HG03469 (cell line): ENCODE results near the gene GALNT1.
"Not testable (repeated sequence)": the region's sequence is repeated elsewhere in the genome, so short reads cannot be mapped to it uniquely, and the experiment has no call there.

Experiments used
- ATAC-seq: cut with Tn5 transposase; IDR thresholded peaks from one replicate; pipeline ENCODE4 v1.9.1; 2021; ENCODE audit warnings: mild to moderate bottlenecking, moderate library complexity, moderate number of reproducible peaks; ENCODE audit not compliant: unreplicated experiment

Gene GALNT1

GRCh38 chr18:35581546-35581897 lies at the start of gene GALNT1:
Gene GALNT1 (plus strand): TSS chr18:35581740. CDS start chr18:35654663, 72,923 bp downstream.
- ATAC-seq, result no peak

DNA sequence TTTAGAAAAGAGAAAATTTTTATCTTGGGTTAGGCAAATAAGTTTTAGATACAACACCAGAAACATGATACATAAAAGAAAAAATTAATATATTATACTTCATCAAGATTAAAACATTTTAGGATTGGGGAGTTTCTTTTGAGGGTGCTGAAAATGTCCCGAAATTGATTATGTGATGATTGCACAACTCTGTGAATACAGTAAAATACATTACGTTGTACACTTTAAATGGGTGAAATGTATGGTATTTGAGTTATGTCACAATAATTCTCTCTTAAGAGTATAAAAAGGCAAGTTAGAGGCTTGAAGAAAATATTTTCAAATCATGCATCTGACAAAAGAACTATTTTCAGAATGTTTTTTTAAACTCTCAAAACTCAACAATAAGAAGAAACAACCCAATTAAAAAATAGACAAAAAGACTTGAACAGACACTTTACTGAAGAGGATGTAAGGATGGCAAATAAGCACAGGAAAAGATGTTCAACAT lies 47.6 kb upstream of the GALNT1 start:
- ATAC-seq, result no peak

- no peak for ATAC-seq
Measured at GRCh38 chr18:35535297-35535696, 46.2 kb upstream of the GALNT1 start.

DNA sequence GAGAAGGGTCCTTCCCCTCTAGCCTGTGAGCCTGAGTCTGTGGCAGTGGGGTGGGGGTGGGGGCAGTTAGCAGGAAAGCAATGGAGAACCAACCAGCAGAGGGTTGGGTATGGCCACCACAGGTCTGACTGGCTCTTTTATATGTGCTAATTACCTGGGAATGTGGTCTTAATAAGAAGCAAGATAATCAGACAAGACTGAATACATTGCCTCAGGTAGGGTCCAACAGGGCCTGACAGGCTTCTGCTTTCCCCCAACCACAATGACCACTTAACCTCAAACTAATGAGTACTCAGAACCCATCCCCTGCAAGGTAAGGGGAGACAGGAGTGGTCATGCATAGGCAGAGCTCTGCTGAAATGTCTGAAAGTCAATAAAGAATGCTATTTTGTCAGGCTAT lies 39.2 kb upstream of the GALNT1 start:
- ATAC-seq, result no peak

GRCh38 chr18:35547008-35547605 lies 34.4 kb upstream of the GALNT1 start:
- ATAC-seq, result no peak

DNA sequence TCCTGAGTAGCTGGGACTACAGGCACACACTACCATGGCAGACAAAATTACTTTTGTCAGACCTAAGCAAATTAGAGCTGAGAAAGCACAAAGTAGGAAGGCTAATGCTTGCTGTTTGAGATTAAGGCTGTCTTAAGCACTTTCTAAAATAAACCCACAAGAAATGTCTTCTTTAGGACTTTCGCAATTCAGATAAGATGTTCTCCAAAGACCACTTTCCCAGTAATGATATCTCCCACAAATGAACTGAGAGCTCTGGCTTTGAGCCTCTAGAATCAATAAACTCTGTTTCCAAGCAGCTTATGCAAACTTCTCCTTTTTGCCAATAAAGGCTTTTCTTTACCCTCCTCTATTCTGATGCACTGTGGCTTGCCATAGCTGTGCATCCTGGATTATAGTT lies 32.0 kb upstream of the GALNT1 start:
- no peak for ATAC-seq

DNA sequence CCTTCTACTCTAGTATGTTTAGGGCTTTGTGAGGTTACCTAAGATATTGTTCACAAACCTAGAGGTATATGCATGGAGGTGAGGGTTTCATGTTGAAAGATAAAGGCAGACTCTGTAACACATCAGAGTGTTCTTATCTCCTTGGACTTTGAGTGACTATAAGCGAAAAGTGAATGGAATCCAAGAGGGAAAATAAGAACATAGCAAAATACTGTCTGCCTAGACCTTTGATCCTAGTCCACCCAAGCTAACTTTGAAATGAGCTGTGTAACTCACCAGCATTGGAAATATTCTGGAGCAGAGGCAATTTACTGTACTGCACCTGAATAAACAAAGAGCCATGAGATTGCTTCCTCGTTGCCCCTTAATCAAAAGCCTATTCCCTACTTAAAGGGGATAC lies 28.2 kb upstream of the GALNT1 start:
- ATAC-seq, result no peak

DNA sequence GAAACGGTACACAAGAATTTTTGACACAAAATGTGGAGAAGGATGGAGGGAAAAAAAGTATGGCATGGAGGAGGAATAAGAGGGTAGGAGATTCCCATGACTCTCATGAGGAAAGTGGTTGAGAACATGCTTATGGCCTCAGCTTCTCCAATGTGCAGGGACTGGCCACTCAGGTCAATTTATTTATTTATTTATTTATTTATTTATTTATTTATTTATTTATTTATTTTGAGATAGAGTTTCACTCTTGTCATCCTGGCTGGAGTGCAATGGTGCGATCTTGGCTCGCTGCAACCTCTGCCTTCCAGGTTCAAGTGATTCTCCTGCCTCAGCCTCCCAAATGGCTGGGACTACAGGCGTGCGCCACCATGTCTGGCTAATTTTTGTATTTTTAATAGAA lies 26.0 kb upstream of the GALNT1 start:
- not testable (repeated sequence) for ATAC-seq

GRCh38 chr18:35559867-35560266 lies 21.7 kb upstream of the GALNT1 start:
- ATAC-seq, result no peak

- ATAC-seq, result peak; percentile 66
Measured at GRCh38 chr18:35564795-35565453, 16.6 kb upstream of the GALNT1 start.

- ATAC-seq, result no peak
Measured at GRCh38 chr18:35566019-35566418, 15.5 kb upstream of the GALNT1 start.

DNA sequence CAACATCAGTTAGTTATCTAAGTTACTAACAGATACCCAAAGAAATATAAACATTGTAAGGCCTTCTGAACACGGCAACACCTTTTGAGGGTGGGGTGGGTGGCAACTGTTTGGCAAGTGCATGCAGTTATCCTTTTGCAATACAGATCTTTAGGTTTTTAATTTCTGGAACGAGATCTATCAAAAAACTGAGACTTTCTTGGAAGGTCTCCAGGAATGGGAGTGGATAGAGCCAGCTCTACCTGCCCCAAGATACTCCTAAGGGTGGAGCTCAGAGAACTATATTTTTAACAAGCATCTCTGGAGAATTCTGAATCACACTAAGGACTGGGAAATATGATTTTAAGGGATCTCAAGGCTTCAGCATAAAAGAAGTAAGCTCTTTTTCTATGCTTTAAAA lies 11.4 kb upstream of the GALNT1 start:
- ATAC-seq, result no peak

DNA sequence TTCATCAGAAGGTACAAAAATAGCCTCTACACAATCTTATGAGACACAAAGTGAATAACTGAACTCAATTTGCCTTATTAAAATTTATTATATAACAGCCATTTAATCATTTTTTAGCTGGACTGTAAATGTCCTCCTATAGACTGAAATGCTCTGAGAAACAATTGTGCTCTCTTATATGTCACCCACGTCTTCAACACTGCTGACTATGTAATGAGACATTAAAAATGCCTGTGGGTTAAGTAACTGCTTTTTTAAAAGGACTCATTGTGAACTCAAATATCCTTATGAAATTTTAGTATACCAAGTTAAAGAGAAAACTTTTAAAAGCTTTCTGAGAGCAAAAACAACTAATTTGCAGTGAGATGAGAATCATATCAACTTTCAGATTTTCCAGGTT lies 10.4 kb upstream of the GALNT1 start:
- no peak for ATAC-seq

DNA sequence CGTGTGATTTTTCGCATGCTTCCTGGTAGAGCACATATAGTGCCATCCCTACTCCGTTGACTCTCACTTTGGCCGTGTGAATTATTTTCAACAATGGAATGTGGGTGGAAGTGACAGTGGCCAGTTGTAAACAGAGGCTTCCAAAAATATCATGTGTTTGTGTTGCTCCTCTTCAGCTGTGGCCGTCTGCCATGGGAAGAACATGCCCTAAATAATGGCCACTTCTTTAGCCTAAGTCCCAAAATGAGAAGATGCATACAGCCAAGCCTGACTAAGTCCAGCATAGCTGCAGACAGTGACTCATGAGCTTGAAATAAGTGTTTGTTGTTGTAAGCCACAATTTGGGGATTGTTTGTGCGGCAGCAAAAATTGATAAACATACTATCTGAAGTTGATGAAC lies 8.9 kb upstream of the GALNT1 start:
- ATAC-seq, result no peak

DNA sequence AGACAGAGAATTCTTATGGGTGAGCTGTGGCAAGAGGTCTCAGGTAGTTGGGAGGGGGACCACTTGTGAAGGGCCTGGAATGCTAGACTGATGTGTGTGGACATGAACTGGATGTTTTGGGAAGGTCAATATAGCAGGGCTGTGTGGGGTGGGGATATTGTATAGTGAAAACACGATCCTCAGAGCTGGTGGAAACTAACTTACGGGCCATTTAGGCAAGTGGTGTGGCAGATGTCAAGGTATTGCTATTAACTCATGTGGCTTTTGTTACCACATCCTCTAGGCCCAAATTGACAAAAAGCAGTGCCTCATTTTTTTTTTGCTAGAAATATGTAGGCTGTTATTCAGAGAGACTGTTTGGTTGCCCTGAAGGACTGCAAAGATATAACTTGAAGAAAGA lies 8.0 kb upstream of the GALNT1 start:
- no peak for ATAC-seq

DNA sequence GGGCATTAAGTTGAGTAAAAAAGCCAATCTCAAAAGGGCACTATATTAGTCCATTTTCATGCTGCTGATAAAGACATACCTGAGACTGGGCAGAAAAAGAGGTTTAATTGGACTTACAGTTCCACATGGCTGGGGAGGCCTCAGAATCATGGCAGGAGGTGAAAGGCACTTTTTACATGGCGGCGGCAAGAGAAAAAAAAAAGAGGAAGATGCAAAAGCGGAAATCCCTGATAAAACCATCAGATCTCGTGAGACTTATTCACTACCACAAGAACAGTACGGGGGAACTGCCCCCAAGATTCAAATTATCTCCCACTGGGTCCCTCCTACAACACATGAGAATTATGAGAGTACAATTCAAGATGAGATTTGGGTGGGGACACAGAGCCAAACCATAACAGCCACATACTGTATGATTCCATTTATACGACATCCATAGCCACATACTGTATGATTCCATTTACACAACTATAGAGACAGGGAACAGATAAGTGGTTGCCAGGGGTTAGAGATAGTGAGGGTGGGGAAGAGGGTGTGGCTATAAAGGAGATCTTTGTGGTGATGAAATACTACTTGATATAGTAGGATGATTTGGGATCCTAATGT lies 5.2 kb upstream of the GALNT1 start:
- ATAC-seq, result not testable (repeated sequence)

GRCh38 chr18:35577045-35577848 lies 4.3 kb upstream of the GALNT1 start:
- ATAC-seq, result peak; percentile 55

GRCh38 chr18:35578481-35578880 lies 3.1 kb upstream of the GALNT1 start:
- no peak for ATAC-seq

DNA sequence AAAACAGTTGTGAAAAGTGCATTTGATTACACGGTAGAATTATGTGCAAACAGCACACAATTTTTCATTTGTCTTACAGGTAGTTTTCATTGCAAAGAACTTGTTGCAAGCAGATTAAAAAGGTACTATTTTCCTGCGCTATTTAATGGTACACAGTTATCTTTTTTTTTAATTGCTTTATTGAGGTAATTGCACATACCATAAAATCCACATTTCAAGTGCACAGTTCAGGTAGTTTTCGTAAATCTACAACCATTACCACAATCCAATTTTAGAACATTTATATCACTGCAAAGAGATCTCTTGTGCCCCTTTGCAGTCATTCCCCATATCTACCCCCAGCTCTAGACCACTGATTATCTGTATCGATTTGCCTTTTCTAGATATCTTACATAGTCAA lies 2.6 kb upstream of the GALNT1 start:
- ATAC-seq, result no peak

- peak; percentile 21 for ATAC-seq
Measured at GRCh38 chr18:35580701-35581539, 620 bp upstream of the GALNT1 start.
